Measurements from ENCODE around the gene SLC25A11.

Gene SLC25A11

GRCh38 chr17:4892499-4893221 lies 47.2 kb downstream of the SLC25A11 start:
- DNase-seq: no peak

- no peak for DNase-seq
These were observed 48.1 kb downstream of the SLC25A11 start for GRCh38 chr17:4891411-4892410.

- no peak for DNase-seq
These were observed 52.3 kb downstream of the SLC25A11 start for GRCh38 chr17:4887581-4887980.

All from SHP77 treated with DMSO at 0.1 percent for 48 hours (cell line).